ENCODE results near the gene APBA2.

The APBA2 gene

GRCh38 chr15:29134239-29134638, 248.5 kb downstream of the APBA2 start:
- DNase-seq (ENCODE audit: low spot score), result no peak

GRCh38 chr15:29134641-29135308, 249.0 kb downstream of the APBA2 start:
- DNase-seq (ENCODE audit: low spot score), result no peak

- no peak for DNase-seq (ENCODE audit: low spot score)
Observed at GRCh38 chr15:29135309-29135657, 249.5 kb downstream of the APBA2 start.

GRCh38 chr15:29135702-29136646, 250.2 kb downstream of the APBA2 start:
- no peak for DNase-seq (ENCODE audit: low spot score)

- no peak for DNase-seq (ENCODE audit: low spot score)
Observed at GRCh38 chr15:29138260-29138659, 252.5 kb downstream of the APBA2 start.

GRCh38 chr15:29139072-29139471, 253.3 kb downstream of the APBA2 start:
- DNase-seq (ENCODE audit: low spot score), result no peak

- DNase-seq (ENCODE audit: low spot score), result peak; percentile 65
Observed at GRCh38 chr15:29139540-29140459, 254.0 kb downstream of the APBA2 start.

GRCh38 chr15:29140475-29141307, 254.9 kb downstream of the APBA2 start:
- DNase-seq (ENCODE audit: low spot score), result no peak

GRCh38 chr15:29141308-29142128, 255.7 kb downstream of the APBA2 start:
- peak; percentile 71 for DNase-seq (ENCODE audit: low spot score)

- DNase-seq (ENCODE audit: low spot score), result no peak
Observed at GRCh38 chr15:29142129-29142747, 256.5 kb downstream of the APBA2 start.

- DNase-seq (ENCODE audit: low spot score), result no peak
Observed at GRCh38 chr15:29143293-29143692, 257.5 kb downstream of the APBA2 start.

GRCh38 chr15:29143909-29144635, 258.3 kb downstream of the APBA2 start:
- peak; percentile 96 for DNase-seq (ENCODE audit: low spot score)

GRCh38 chr15:29149738-29150075, 263.9 kb downstream of the APBA2 start:
- DNase-seq (ENCODE audit: low spot score), result no peak

- DNase-seq (ENCODE audit: low spot score), result no peak
Observed at GRCh38 chr15:29150515-29151483, 265.0 kb downstream of the APBA2 start.

- DNase-seq (ENCODE audit: low spot score), result no peak
Observed at GRCh38 chr15:29151484-29151857, 265.7 kb downstream of the APBA2 start.

GRCh38 chr15:29156521-29156920, 270.7 kb downstream of the APBA2 start:
- DNase-seq (ENCODE audit: low spot score), result no peak

GRCh38 chr15:29159771-29160455, 274.1 kb downstream of the APBA2 start:
- no peak for DNase-seq (ENCODE audit: low spot score)

- DNase-seq (ENCODE audit: low spot score), result no peak
Observed at GRCh38 chr15:29162411-29162810, 276.6 kb downstream of the APBA2 start.

Measured in kidney tubule cell (primary cell).